B cell (primary cell): ENCODE data around the gene PRSS21. TPM values are rescaled to one million over a fixed set of nuclear protein-coding genes. Genes with fewer than 3 reads are reported as not detected.

Source experiments
- ATAC-seq: fragments of 200-7000 bp; cut with Tn5 transposase; one replicate; pipeline ENCODE4 v1.10.0; 2021; ENCODE audit warnings: low read depth, mild to moderate bottlenecking, moderate number of reproducible peaks, moderate library complexity
- CTCF ChIA-PET: fragments of 350-600 bp; sonication (Branson Sonifier 250); formaldehyde crosslinking; loops from one replicate; lab custom pipeline; 2021; ENCODE audit warnings: antibody characterized with exemption, inconsistent platforms; lab: Charles Lee
- POLR2A ChIA-PET: fragments of 350-600 bp; sonication (Branson Sonifier 250); formaldehyde crosslinking; loops from one replicate; lab custom pipeline; 2021; ENCODE audit warnings: antibody characterized with exemption; lab: Charles Lee
- DNase-seq: peaks from one replicate; pipeline ENCODE4 v3.0.0; 2013
- H2AFZ ChIP-seq: 2 replicates; pipeline ENCODE4 v1.6.1; 2012; ENCODE audit warnings: mild to moderate bottlenecking, low read depth, low read length; ENCODE audit not compliant: insufficient read depth, poor library complexity, severe bottlenecking
- H3K27ac ChIP-seq, 2 donors: 1 replicate in 1 of 2; 2 replicates in 1 of 2; pipeline ENCODE4 v1.5.1; 2012 to 2013; ENCODE audit warnings: low read length in 2 of 2, mild to moderate bottlenecking in 2 of 2, moderate library complexity in 1 of 2
- H3K27me3 ChIP-seq, 4 experiments: fragments of 200-600 bp in 1 of 4; sonication (generic) in 1 of 4; replicated peaks in 1 of 4; 1 replicate in 2 of 4; 2 replicates in 2 of 4; pipeline versions ENCODE4 v1.6.1 to v1.7.0; 2013 to 2016; ENCODE audit warnings: low read length in 3 of 4, mild to moderate bottlenecking in 2 of 4, mixed read lengths in 1 of 4, moderate library complexity in 1 of 4; ENCODE audit not compliant: insufficient read depth in 4 of 4, control insufficient read depth in 3 of 4; ENCODE audit errors: control extremely low read depth in 1 of 4
- H3K36me3 ChIP-seq, 2 experiments: replicated peaks in 1 of 2; 1 replicate in 1 of 2; 2 replicates in 1 of 2; pipeline versions ENCODE4 v1.6.1 to v1.7.1; 2013; ENCODE audit warnings: low read length in 1 of 2; ENCODE audit not compliant: insufficient read depth in 2 of 2, control insufficient read depth in 1 of 2; ENCODE audit errors: control extremely low read depth in 1 of 2, extremely low read depth in 1 of 2
- H3K4me1 ChIP-seq, 2 donors: fragments of 200-600 bp in 1 of 2; sonication (generic) in 1 of 2; 1 replicate in 1 of 2; 2 replicates in 1 of 2; pipeline versions ENCODE4 v1.5.1 to v1.6.1; 2013 to 2017; ENCODE audit warnings: low read length in 2 of 2; ENCODE audit not compliant: control insufficient read depth in 2 of 2, insufficient read depth in 2 of 2
- H3K4me2 ChIP-seq: replicated peaks from 2 replicates; pipeline ENCODE3; 2012; ENCODE audit warnings: mild to moderate bottlenecking, low read depth, low read length; ENCODE audit not compliant: poor library complexity, severe bottlenecking
- H3K4me3 ChIP-seq, 5 experiments: fragments of 200-600 bp in 1 of 5; sonication (generic) in 1 of 5; 1 replicate in 3 of 5; 2 replicates in 2 of 5; pipeline versions ENCODE4 v1.5.1 to v1.7.0; 2011 to 2016; ENCODE audit warnings: low read length in 4 of 5, mild to moderate bottlenecking in 4 of 5, low read depth in 2 of 5, control low read depth in 1 of 5, moderate library complexity in 1 of 5; ENCODE audit not compliant: insufficient read depth in 1 of 5; ENCODE audit errors: control extremely low read depth in 1 of 5, extremely low read depth in 1 of 5
- H3K79me2 ChIP-seq: fragments of 200-600 bp; sonication (generic); one replicate; pipeline ENCODE4 v1.6.0; 2016; ENCODE audit warnings: low read length; ENCODE audit not compliant: control insufficient read depth, insufficient read depth
- H3K9ac ChIP-seq: fragments of 200-600 bp; sonication (generic); 2 replicates; pipeline ENCODE4 v1.6.1; 2017; ENCODE audit warnings: mild to moderate bottlenecking, low read length, moderate library complexity
- H3K9me3 ChIP-seq, 3 donors: one replicate each; pipeline versions ENCODE4 v1.6.1 to v1.7.1; 2013; ENCODE audit warnings: low read length in 2 of 3; ENCODE audit not compliant: control insufficient read depth in 2 of 3, insufficient read depth in 1 of 3; ENCODE audit errors: control extremely low read depth in 1 of 3
- H4K20me1 ChIP-seq: 2 replicates; pipeline ENCODE4 v1.6.0; 2012; ENCODE audit warnings: mild to moderate bottlenecking, low read length; ENCODE audit not compliant: insufficient read depth, control insufficient read depth, poor library complexity, severe bottlenecking
- H3K27ac Mint-ChIP-seq: one replicate; pipeline ENCODE4 v1.8.0; 2021; ENCODE audit warnings: mixed read lengths
- H3K27me3 Mint-ChIP-seq: one replicate; pipeline ENCODE4 v1.8.0; 2021; ENCODE audit warnings: mixed read lengths
- H3K4me1 Mint-ChIP-seq: one replicate; pipeline ENCODE4 v1.8.0; 2021; ENCODE audit warnings: mixed read lengths
- H3K4me3 Mint-ChIP-seq: one replicate; pipeline ENCODE4 v1.8.0; 2021; ENCODE audit warnings: mixed read lengths
- H3K9me3 Mint-ChIP-seq: one replicate; pipeline ENCODE4 v1.8.0; 2022; ENCODE audit warnings: mixed read lengths; ENCODE audit not compliant: insufficient read depth
- EZH2 ChIP-seq: IDR thresholded peaks from 2 replicates; pipeline ENCODE4 v1.6.1; 2012; ENCODE audit warnings: borderline replicate concordance, low read depth, mild to moderate bottlenecking, moderate library complexity, low read length; ENCODE audit not compliant: insufficient read depth, poor library complexity, severe bottlenecking
- WGBS: methylation state at CpG from one replicate; pipeline ENCODE4 v1.1.5; 2013; ENCODE audit warnings: missing lambda C conversion rate; ENCODE audit not compliant: insufficient coverage; 5-methylcytosine and 5-hydroxymethylcytosine counted together
- intact Hi-C: fragments of 100-400 bp; cut with micrococcal nuclease; formaldehyde crosslinking; loops from one replicate; pipeline ENCODE4 v1.10.0; 2022
- polyA plus RNA-seq: library from polyadenylated mRNA; depleted of rRNA; stranded (reverse); fragments of >200 nt; gene quantifications from 2 replicates; pipeline ENCODE4 v1.2.3, GENCODE V29; 2012
- total RNA-seq, 2 donors: library from RNA; stranded (reverse); fragments of 120-200 nt in 1 of 2; gene quantifications; 1 replicate in 1 of 2; 2 replicates in 1 of 2; pipeline versions ENCODE4 v1.2.3 to v1.2.4, GENCODE V29; 2013 to 2022
- TF ChIP-seq, protein P1 (sequence below): fragments of 200-600 bp; IDR thresholded peaks from one replicate; pipeline ENCODE4 v1.8.0; 2022; ENCODE audit warnings: antibody characterized with exemption, mild to moderate bottlenecking

The PRSS21 gene
- total and polyA plus RNA-seq, 2 donors (not counting 1 experiment from before 2014, with no cell fraction given): 2.0 to 5.8 TPM

DNA sequence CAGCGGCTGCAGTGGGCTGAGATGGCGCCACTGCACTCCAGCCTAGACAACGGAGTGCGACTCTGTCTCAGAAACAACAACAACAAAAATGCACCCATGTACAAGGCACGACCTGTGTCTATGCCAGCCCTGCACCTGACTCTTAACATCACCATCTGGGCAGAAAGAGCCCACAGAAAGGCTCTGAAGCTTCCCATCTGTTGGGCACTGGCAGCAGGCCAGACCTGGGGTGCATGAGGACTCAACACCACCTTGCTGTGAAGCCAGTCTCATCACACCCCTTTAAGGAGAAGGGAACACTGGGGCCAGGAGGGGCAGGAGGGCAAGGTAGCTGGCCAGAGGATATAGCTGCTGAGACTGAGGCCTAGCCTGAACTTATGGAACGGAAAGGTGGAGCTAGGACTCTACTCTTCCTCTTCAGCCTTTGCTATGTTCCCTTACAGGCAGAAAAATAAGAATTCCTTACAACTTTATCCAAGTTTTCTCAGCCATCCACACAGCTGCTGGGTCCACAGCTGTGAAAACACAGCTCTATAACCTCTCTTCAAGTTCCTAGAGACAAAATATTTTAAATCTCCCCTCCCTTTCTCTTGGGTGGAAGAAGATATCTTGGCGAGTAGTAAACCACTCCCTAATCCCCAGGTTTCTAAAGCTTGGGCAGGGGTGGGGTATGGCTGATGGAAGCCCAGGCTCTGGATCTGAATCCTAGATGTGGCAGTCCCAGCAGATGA, 42.7 kb upstream of the PRSS21 start:
- WGBS: 79% methylated on average over 6 of the region's 7 CpGs
- no peak overlapping the region for H3K27ac Mint-ChIP-seq
- ChIA-PET POLR2A (interaction anchor here (0.6 kb wide), 1 partner anchor 21 kb away, joined by 3 read pairs; no protein-coding TSS in a partner anchor), CTCF (no interaction called here)
- TF ChIP-seq, protein P1, sequence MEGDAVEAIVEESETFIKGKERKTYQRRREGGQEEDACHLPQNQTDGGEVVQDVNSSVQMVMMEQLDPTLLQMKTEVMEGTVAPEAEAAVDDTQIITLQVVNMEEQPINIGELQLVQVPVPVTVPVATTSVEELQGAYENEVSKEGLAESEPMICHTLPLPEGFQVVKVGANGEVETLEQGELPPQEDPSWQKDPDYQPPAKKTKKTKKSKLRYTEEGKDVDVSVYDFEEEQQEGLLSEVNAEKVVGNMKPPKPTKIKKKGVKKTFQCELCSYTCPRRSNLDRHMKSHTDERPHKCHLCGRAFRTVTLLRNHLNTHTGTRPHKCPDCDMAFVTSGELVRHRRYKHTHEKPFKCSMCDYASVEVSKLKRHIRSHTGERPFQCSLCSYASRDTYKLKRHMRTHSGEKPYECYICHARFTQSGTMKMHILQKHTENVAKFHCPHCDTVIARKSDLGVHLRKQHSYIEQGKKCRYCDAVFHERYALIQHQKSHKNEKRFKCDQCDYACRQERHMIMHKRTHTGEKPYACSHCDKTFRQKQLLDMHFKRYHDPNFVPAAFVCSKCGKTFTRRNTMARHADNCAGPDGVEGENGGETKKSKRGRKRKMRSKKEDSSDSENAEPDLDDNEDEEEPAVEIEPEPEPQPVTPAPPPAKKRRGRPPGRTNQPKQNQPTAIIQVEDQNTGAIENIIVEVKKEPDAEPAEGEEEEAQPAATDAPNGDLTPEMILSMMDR: no peak
- no peak for TF ChIP-seq EZH2
- peaks cover 48% of the 10 kb centered on the region for H4K20me1 ChIP-seq
- H2AFZ ChIP-seq: no peak overlapping the region
- peak; percentile 19 for DNase-seq
- peaks cover 30% of the 10 kb centered on the region for H3K4me1 Mint-ChIP-seq
- no peak overlapping the region for H3K27ac ChIP-seq
- no peak overlapping the region for H3K4me2 ChIP-seq
- peaks cover 17 to 28% of the 10 kb centered on the region in 2 donors for H3K4me1 ChIP-seq
- no peak overlapping the region for H3K4me3 Mint-ChIP-seq
- H3K27me3 ChIP-seq: no peaks in the 10 kb centered on the region
- no peak overlapping the region for H3K4me3 ChIP-seq
- H3K27me3 Mint-ChIP-seq: no peaks in the 10 kb centered on the region
- H3K36me3 ChIP-seq: peaks cover 0 to 47% of the 10 kb centered on the region in 2 experiments
- peaks cover 0 to 2% (median 0%) of the 10 kb centered on the region in 3 donors for H3K9me3 ChIP-seq
- H3K9me3 Mint-ChIP-seq: no peaks in the 10 kb centered on the region
- H3K9ac ChIP-seq: no peak overlapping the region
- H3K79me2 ChIP-seq: peaks cover 59% of the 10 kb centered on the region
- no peak for ATAC-seq
- intact Hi-C loops: loop anchor here (10.0 kb wide), 2 partner anchors 90 kb away; partner anchors contain the start of gene KCTD5
